ES-I3 (cell line): ENCODE results near the gene VEPH1.

ENCODE experiments used
- H3K36me3 ChIP-seq: 2 replicates; pipeline ENCODE4 v1.6.1; 2013; ENCODE audit warnings: mild to moderate bottlenecking, low read length, control low read depth, moderate library complexity; ENCODE audit not compliant: insufficient read depth
- H3K4me1 ChIP-seq: 2 replicates; pipeline ENCODE4 v1.6.1; 2013; ENCODE audit warnings: mild to moderate bottlenecking, control low read depth, low read length; ENCODE audit not compliant: insufficient read depth
- H3K9ac ChIP-seq: 2 replicates; pipeline ENCODE4 v1.6.1; 2013; ENCODE audit warnings: low read depth, mild to moderate bottlenecking, low read length, moderate library complexity
- H3K9me3 ChIP-seq: 2 replicates; pipeline ENCODE4 v1.6.1; 2013; ENCODE audit warnings: mild to moderate bottlenecking, low read length, moderate library complexity; ENCODE audit not compliant: control insufficient read depth, insufficient read depth

VEPH1 gene

GRCh38 chr3:157387708-157388435 lies 115.3 kb downstream of the VEPH1 start:
- no peak overlapping the region for H3K9ac ChIP-seq

GRCh38 chr3:157384491-157384890 lies 118.7 kb downstream of the VEPH1 start:
- H3K4me1 ChIP-seq, result no peaks in the 10 kb centered on the region
- H3K36me3 ChIP-seq, result no peaks in the 10 kb centered on the region
- H3K9me3 ChIP-seq, result no peaks in the 10 kb centered on the region
- no peak overlapping the region for H3K9ac ChIP-seq

More at GRCh38 chr3:157387708-157388435, 115.3 kb downstream of the VEPH1 start:
- H3K4me1 ChIP-seq, result no peaks in the 10 kb centered on the region
- no peaks in the 10 kb centered on the region for H3K9me3 ChIP-seq
- H3K36me3 ChIP-seq, result no peaks in the 10 kb centered on the region

- H3K4me1 ChIP-seq, result no peaks in the 10 kb centered on the region
- no peaks in the 10 kb centered on the region for H3K36me3 ChIP-seq
- H3K9me3 ChIP-seq, result no peaks in the 10 kb centered on the region
- H3K9ac ChIP-seq, result no peak overlapping the region
These were observed 119.2 kb downstream of the VEPH1 start for GRCh38 chr3:157384031-157384430.

GRCh38 chr3:157381606-157382005 lies 121.6 kb downstream of the VEPH1 start:
- H3K9me3 ChIP-seq, result no peaks in the 10 kb centered on the region
- no peak overlapping the region for H3K9ac ChIP-seq
- no peaks in the 10 kb centered on the region for H3K36me3 ChIP-seq
- H3K4me1 ChIP-seq, result no peaks in the 10 kb centered on the region

GRCh38 chr3:157379525-157380140 lies 123.6 kb downstream of the VEPH1 start:
- no peak overlapping the region for H3K9ac ChIP-seq
- H3K4me1 ChIP-seq, result no peaks in the 10 kb centered on the region
- H3K36me3 ChIP-seq, result no peaks in the 10 kb centered on the region
- H3K9me3 ChIP-seq, result no peaks in the 10 kb centered on the region

- Histone ChIP-seq H3K36me3 (no peaks in the 10 kb centered on the region), H3K9me3 (no peaks in the 10 kb centered on the region), H3K4me1 (no peaks in the 10 kb centered on the region), H3K9ac (no peak overlapping the region)
These were observed 126.5 kb downstream of the VEPH1 start for GRCh38 chr3:157376603-157377300.

GRCh38 chr3:157375342-157375986 lies 127.8 kb downstream of the VEPH1 start:
- H3K4me1 ChIP-seq, result no peaks in the 10 kb centered on the region
- no peaks in the 10 kb centered on the region for H3K36me3 ChIP-seq
- no peaks in the 10 kb centered on the region for H3K9me3 ChIP-seq
- no peak overlapping the region for H3K9ac ChIP-seq

- H3K9ac ChIP-seq, result no peak overlapping the region
- H3K36me3 ChIP-seq, result no peaks in the 10 kb centered on the region
- no peaks in the 10 kb centered on the region for H3K4me1 ChIP-seq
- no peaks in the 10 kb centered on the region for H3K9me3 ChIP-seq
These were observed 128.3 kb downstream of the VEPH1 start for GRCh38 chr3:157374933-157375332.

GRCh38 chr3:157373783-157374182 lies 129.4 kb downstream of the VEPH1 start:
- no peaks in the 10 kb centered on the region for H3K4me1 ChIP-seq
- no peaks in the 10 kb centered on the region for H3K36me3 ChIP-seq
- H3K9me3 ChIP-seq, result no peaks in the 10 kb centered on the region
- no peak overlapping the region for H3K9ac ChIP-seq

- Histone ChIP-seq H3K9ac (no peak overlapping the region), H3K9me3 (no peaks in the 10 kb centered on the region), H3K36me3 (no peaks in the 10 kb centered on the region), H3K4me1 (no peaks in the 10 kb centered on the region)
These were observed 132.3 kb downstream of the VEPH1 start for GRCh38 chr3:157370867-157371266.

- Histone ChIP-seq H3K9ac (no peak overlapping the region), H3K4me1 (no peaks in the 10 kb centered on the region), H3K9me3 (no peaks in the 10 kb centered on the region), H3K36me3 (no peaks in the 10 kb centered on the region)
These were observed 133.3 kb downstream of the VEPH1 start for GRCh38 chr3:157369727-157370421.

GRCh38 chr3:157368171-157368570 lies 135.0 kb downstream of the VEPH1 start:
- Histone ChIP-seq H3K36me3 (no peaks in the 10 kb centered on the region), H3K9ac (no peak overlapping the region), H3K9me3 (no peaks in the 10 kb centered on the region), H3K4me1 (no peaks in the 10 kb centered on the region)

- no peaks in the 10 kb centered on the region for H3K4me1 ChIP-seq
- H3K36me3 ChIP-seq, result no peaks in the 10 kb centered on the region
- H3K9ac ChIP-seq, result no peak overlapping the region
- no peaks in the 10 kb centered on the region for H3K9me3 ChIP-seq
These were observed 139.8 kb downstream of the VEPH1 start for GRCh38 chr3:157363393-157363792.

- H3K9me3 ChIP-seq, result no peaks in the 10 kb centered on the region
- H3K9ac ChIP-seq, result no peak overlapping the region
- no peaks in the 10 kb centered on the region for H3K36me3 ChIP-seq
- H3K4me1 ChIP-seq, result no peaks in the 10 kb centered on the region
These were observed 140.9 kb downstream of the VEPH1 start for GRCh38 chr3:157362348-157362747.
